H1 (cell line): Measurements from ENCODE around the gene UFSP2. TPM values are rescaled to one million over a fixed set of nuclear protein-coding genes. Genes with fewer than 3 reads are reported as not detected.

Source experiments
- CTCF ChIA-PET: fragments of 300-600 bp; sonication (Branson Sonifier 250); formaldehyde crosslinking; loops from one replicate; lab custom pipeline; 2021; ENCODE audit not compliant: partially characterized antibody; lab: Charles Lee
- POLR2A ChIA-PET: fragments of 300-600 bp; sonication (Branson Sonifier 250); formaldehyde crosslinking; loops from one replicate; lab custom pipeline; 2021; ENCODE audit warnings: inconsistent platforms; ENCODE audit not compliant: partially characterized antibody; lab: Charles Lee
- DNase-seq, 2 experiments: peaks; one replicate each; pipeline versions ENCODE4 v3.0.0 to v3.0.0-alpha.2; 2010 to 2022; ENCODE audit warnings: low spot score in 2 of 2, low read depth in 1 of 2, mixed read lengths in 1 of 2
- FAIRE-seq: peaks from 2 replicates; lab custom pipeline; 2011; peaks lifted over from hg19 to GRCh38; lab: Jason Lieb, UNC
- H2AFZ ChIP-seq: 2 replicates; pipeline ENCODE4 v1.8.1; 2012; ENCODE audit warnings: low read length, inconsistent platforms
- H2AK5ac ChIP-seq: 2 replicates; pipeline ENCODE4 v1.6.1; 2013; ENCODE audit warnings: low read depth, low read length
- H2BK120ac ChIP-seq: replicated peaks from 2 replicates; pipeline ENCODE3; 2013; ENCODE audit warnings: low read depth, low read length, inconsistent platforms
- H2BK12ac ChIP-seq: 2 replicates; pipeline ENCODE4 v1.6.1; 2013; ENCODE audit warnings: low read depth, low read length
- H2BK15ac ChIP-seq: 2 replicates; pipeline ENCODE4 v1.6.1; 2013; ENCODE audit warnings: low read length
- H2BK20ac ChIP-seq: 2 replicates; pipeline ENCODE4 v1.6.1; 2013; ENCODE audit warnings: low read length
- H2BK5ac ChIP-seq: 2 replicates; pipeline ENCODE4 v1.6.1; 2013; ENCODE audit warnings: low read depth, low read length
- H3K14ac ChIP-seq: 2 replicates; pipeline ENCODE4 v1.6.1; 2013; ENCODE audit warnings: inconsistent platforms; ENCODE audit not compliant: insufficient read length
- H3K18ac ChIP-seq: 2 replicates; pipeline ENCODE4 v1.6.1; 2013; ENCODE audit warnings: low read length; ENCODE audit errors: extremely low read depth
- H3K23ac ChIP-seq: 2 replicates; pipeline ENCODE4 v1.6.1; 2013; ENCODE audit warnings: inconsistent platforms; ENCODE audit not compliant: insufficient read length
- H3K23me2 ChIP-seq: 2 replicates; pipeline ENCODE4 v1.6.1; 2013; ENCODE audit warnings: low read depth, low read length
- H3K27ac ChIP-seq: 2 replicates; pipeline ENCODE4 v1.6.1; 2011; ENCODE audit warnings: low read depth, low read length, inconsistent platforms
- H3K27me3 ChIP-seq, 4 experiments: replicated peaks in 1 of 4; 1 replicate in 1 of 4; 2 replicates in 3 of 4; pipeline versions ENCODE4 v1.6.1 to v1.8.1; 2011 to 2013; ENCODE audit warnings: low read length in 3 of 4, mild to moderate bottlenecking in 3 of 4, inconsistent platforms in 2 of 4, mixed read lengths in 2 of 4, moderate library complexity in 1 of 4; ENCODE audit not compliant: control insufficient read depth in 3 of 4, insufficient read depth in 3 of 4; ENCODE audit errors: extremely low read depth in 1 of 4
- H3K36me3 ChIP-seq, 4 experiments: 2 replicates each; pipeline versions ENCODE4 v1.6.1 to v1.8.1; 2011 to 2013; ENCODE audit warnings: mild to moderate bottlenecking in 4 of 4, low read length in 3 of 4, moderate library complexity in 2 of 4, control low read depth in 1 of 4, inconsistent platforms in 1 of 4; ENCODE audit not compliant: insufficient read depth in 4 of 4, control insufficient read depth in 2 of 4
- H3K4ac ChIP-seq: replicated peaks from 2 replicates; pipeline ENCODE3; 2013; ENCODE audit warnings: low read length, low read depth, mixed read lengths, inconsistent platforms; ENCODE audit not compliant: insufficient read length
- H3K4me1 ChIP-seq, 4 experiments: replicated peaks in 1 of 4; 1 replicate in 1 of 4; 2 replicates in 3 of 4; pipeline versions ENCODE4 v1.6.1 to v1.8.1; 2011 to 2013; ENCODE audit warnings: low read length in 3 of 4, inconsistent platforms in 2 of 4, mixed read lengths in 1 of 4; ENCODE audit not compliant: insufficient read depth in 4 of 4, control insufficient read depth in 3 of 4
- H3K4me2 ChIP-seq, 2 experiments: 2 replicates each; pipeline versions ENCODE4 v1.6.1 to v1.8.1; 2011 to 2013; ENCODE audit warnings: low read depth in 2 of 2, low read length in 2 of 2, control low read depth in 1 of 2, inconsistent platforms in 1 of 2, mild to moderate bottlenecking in 1 of 2; ENCODE audit not compliant: insufficient read depth in 1 of 2
- H3K4me3 ChIP-seq, 4 experiments: fragments of 200-600, 300-600 bp in 1 of 4; sonication (generic), shearing (Covaris generic), sonication (Bioruptor Twin) in 1 of 4; 2 replicates each; pipeline versions ENCODE4 v1.5.1 to v1.8.1; 2011 to 2016; ENCODE audit warnings: low read length in 4 of 4, low read depth in 3 of 4, control low read depth in 2 of 4, inconsistent platforms in 2 of 4, mild to moderate bottlenecking in 2 of 4, mixed read lengths in 1 of 4, moderate library complexity in 1 of 4; ENCODE audit not compliant: insufficient read depth in 2 of 4; ENCODE audit errors: extremely low read depth in 1 of 4
- H3K56ac ChIP-seq: replicated peaks from 2 replicates; pipeline ENCODE3; 2013; ENCODE audit warnings: low read depth, mild to moderate bottlenecking, mixed read lengths, low read length, inconsistent platforms; ENCODE audit not compliant: insufficient read length
- H3K79me1 ChIP-seq: 2 replicates; pipeline ENCODE4 v1.6.1; 2013; ENCODE audit warnings: low read depth, low read length, control low read depth
- H3K79me2 ChIP-seq, 2 experiments: 2 replicates each; pipeline versions ENCODE4 v1.6.1 to v1.8.1; 2012 to 2013; ENCODE audit warnings: low read length in 2 of 2, mild to moderate bottlenecking in 2 of 2, inconsistent platforms in 1 of 2; ENCODE audit not compliant: insufficient read depth in 2 of 2, control insufficient read depth in 1 of 2
- H3K9ac ChIP-seq, 4 experiments: replicated peaks in 1 of 4; 1 replicate in 1 of 4; 2 replicates in 3 of 4; pipeline versions ENCODE4 v1.6.1 to v1.8.1; 2011 to 2013; ENCODE audit warnings: low read depth in 3 of 4, low read length in 3 of 4, control low read depth in 2 of 4, mild to moderate bottlenecking in 2 of 4, moderate library complexity in 2 of 4, inconsistent platforms in 1 of 4; ENCODE audit errors: extremely low read depth in 1 of 4
- H3K9me3 ChIP-seq, 2 experiments: 2 replicates each; pipeline versions ENCODE4 v1.6.1 to v1.8.1; 2012 to 2013; ENCODE audit warnings: mild to moderate bottlenecking in 2 of 2, moderate library complexity in 2 of 2, control low read depth in 1 of 2, inconsistent platforms in 1 of 2, low read depth in 1 of 2, low read length in 1 of 2, mixed read lengths in 1 of 2; ENCODE audit not compliant: insufficient read depth in 2 of 2
- H4K20me1 ChIP-seq, 2 experiments: replicated peaks in 1 of 2; 2 replicates each; pipeline versions ENCODE3 to v1.8.1; 2011 to 2013; ENCODE audit warnings: inconsistent platforms in 2 of 2, low read length in 2 of 2, mild to moderate bottlenecking in 1 of 2; ENCODE audit not compliant: insufficient read depth in 2 of 2, control insufficient read depth in 1 of 2
- H4K5ac ChIP-seq: 2 replicates; pipeline ENCODE4 v1.6.1; 2013; ENCODE audit warnings: low read length, low read depth, mixed read lengths, inconsistent platforms; ENCODE audit not compliant: insufficient read length
- H4K8ac ChIP-seq: 2 replicates; pipeline ENCODE4 v1.8.0; 2013; ENCODE audit warnings: mild to moderate bottlenecking, moderate library complexity, low read length, inconsistent platforms; ENCODE audit not compliant: insufficient read depth; ENCODE audit errors: extremely low read depth
- H4K91ac ChIP-seq: replicated peaks from 2 replicates; pipeline ENCODE3; 2013; ENCODE audit warnings: low read length, mixed read lengths, inconsistent platforms; ENCODE audit not compliant: insufficient read length
- CEBPB ChIP-seq: IDR thresholded peaks from 2 replicates; pipeline ENCODE4 v1.6.1; 2012; ENCODE audit warnings: low read depth, low read length
- CHD1 ChIP-seq: IDR thresholded peaks from 2 replicates; pipeline ENCODE4 v1.6.1; 2012; ENCODE audit warnings: low read depth, low read length, improper control_type of control experiment
- FOSL1 ChIP-seq: IDR thresholded peaks from 2 replicates; pipeline ENCODE4 v1.6.1; 2011; ENCODE audit warnings: mild to moderate bottlenecking, low read depth, low read length, moderate library complexity; ENCODE audit not compliant: insufficient read depth
- GTF2F1 ChIP-seq: IDR thresholded peaks from 2 replicates; pipeline ENCODE4 v1.6.1; 2012; ENCODE audit warnings: low read depth, low read length, improper control_type of control experiment, borderline replicate concordance
- HDAC6 ChIP-seq: IDR thresholded peaks from one replicate; pipeline ENCODE4 v1.7.1; 2012; ENCODE audit warnings: low read depth, mild to moderate bottlenecking, inconsistent platforms, low read length, moderate library complexity
- RNF2 ChIP-seq: fragments of 200-900, 300-1000 bp; sonication (generic); IDR thresholded peaks from 2 replicates; pipeline ENCODE4 v1.7.1; 2016; ENCODE audit warnings: borderline replicate concordance, low read depth, mild to moderate bottlenecking, antibody characterized with exemption, low read length; ENCODE audit not compliant: poor library complexity, severe bottlenecking; ENCODE audit errors: missing control alignments
- RXRA ChIP-seq: IDR thresholded peaks from 2 replicates; pipeline ENCODE4 v1.6.1; 2011; ENCODE audit warnings: low read depth, mild to moderate bottlenecking, low read length, moderate library complexity; ENCODE audit not compliant: insufficient read depth
- SRF ChIP-seq: IDR thresholded peaks from 2 replicates; pipeline ENCODE4 v1.6.1; 2011; ENCODE audit warnings: mild to moderate bottlenecking, low read depth, low read length, moderate library complexity
- ZNF274 ChIP-seq: IDR thresholded peaks from 2 replicates; pipeline ENCODE4 v1.7.0; 2012; ENCODE audit warnings: low read length, borderline replicate concordance; ENCODE audit errors: extremely low read depth
- WGBS, 2 experiments: shearing (Covaris generic) in 1 of 2; methylation state at CpG; one replicate each; pipeline versions ENCODE4 v1.1.6 to v1.1.7; 2013 to 2015; ENCODE audit warnings: low lambda C conversion rate in 2 of 2, mixed read lengths in 2 of 2, inconsistent platforms in 1 of 2, low coverage in 1 of 2, missing lambda C conversion rate in 1 of 2; ENCODE audit not compliant: insufficient replicate concordance in 2 of 2, insufficient coverage in 1 of 2, insufficient read length in 1 of 2; ENCODE audit errors: extremely low coverage in 1 of 2, missing lambda C conversion rate in 1 of 2; 5-methylcytosine and 5-hydroxymethylcytosine counted together
- polyA plus RNA-seq, 7 experiments: library from polyadenylated mRNA; depleted of rRNA in 3 of 7; stranded (reverse) in 5 of 7; unstranded in 2 of 7; fragments of >200 nt in 5 of 7; fragments of 200-250 nt in 2 of 7; gene quantifications; 1 replicate in 5 of 7; 2 replicates in 1 of 7; 4 replicates in 1 of 7; pipeline versions ENCODE4 v1.2.1 to v1.2.3, GENCODE V29; 2011 to 2013; ENCODE audit warnings: missing spikeins in 2 of 7, mixed read lengths in 2 of 7
- total RNA-seq: library from RNA; stranded (reverse); fragmentation: NEBNext Ultra II Directional; extraction: Animal tissue kit (Norgen Biotek cat#: 25700); gene quantifications from 2 replicates; pipeline ENCODE4 v1.2.1, GENCODE V29; 2021
- TF ChIP-seq, protein P1 (sequence below): IDR thresholded peaks from 2 replicates; pipeline ENCODE4 v1.6.1; 2011; ENCODE audit warnings: low read length, improper control_type of control experiment
- TF ChIP-seq, protein P2 (sequence below): IDR thresholded peaks from 2 replicates; pipeline ENCODE4 v1.6.1; 2012; ENCODE audit warnings: low read length, inconsistent platforms

The UFSP2 gene
- total and polyA plus RNA-seq, 2 of the 8 experiments (the other 6 are each of a cell fraction or from before 2014, with no cell fraction given) = 22.9 to 26.0 TPM

- Histone ChIP-seq H2BK12ac (no peak overlapping the region), H4K20me1 (peaks cover 0 to 4% of the 10 kb centered on the region in 2 experiments), H3K18ac (no peak overlapping the region), H3K36me3 (peaks cover 0 to 21% (median 5%) of the 10 kb centered on the region in 4 experiments; a peak in 4 of 8 replicates), H3K14ac (no peak overlapping the region), H2BK5ac (no peak overlapping the region), H4K5ac (no peak overlapping the region), H3K79me2 (no peaks in the 10 kb centered on the region), H3K9me3 (no peaks in the 10 kb centered on the region; a peak in 1 of 4 replicates), H3K4me2 (no peak overlapping the region), H3K27ac (no peak overlapping the region), H2BK15ac (no peak overlapping the region), H4K91ac (no peak overlapping the region), H3K27me3 (no peaks in the 10 kb centered on the region), H2BK120ac (no peak overlapping the region), H3K23ac (no peak overlapping the region), H3K4ac (no peak overlapping the region), H2AFZ (no peak overlapping the region), H3K4me3 (no peak overlapping the region), H3K79me1 (no peaks in the 10 kb centered on the region), H4K8ac (no peak overlapping the region), H2AK5ac (no peak overlapping the region), H3K4me1 (no peaks in the 10 kb centered on the region), H3K23me2 (no peaks in the 10 kb centered on the region), H3K56ac (no peak overlapping the region), H2BK20ac (no peak overlapping the region), H3K9ac (no peak overlapping the region)
- ChIA-PET CTCF (no interaction called here), POLR2A (no interaction called here)
- DNase-seq = no peak
- FAIRE-seq = no peak
- 96% methylated on average over 5 of the region's 5 CpGs; no CpG with 5 or more reads in 1 of the 2 experiments for WGBS, 2 experiments
- TF ChIP-seq, protein P1, sequence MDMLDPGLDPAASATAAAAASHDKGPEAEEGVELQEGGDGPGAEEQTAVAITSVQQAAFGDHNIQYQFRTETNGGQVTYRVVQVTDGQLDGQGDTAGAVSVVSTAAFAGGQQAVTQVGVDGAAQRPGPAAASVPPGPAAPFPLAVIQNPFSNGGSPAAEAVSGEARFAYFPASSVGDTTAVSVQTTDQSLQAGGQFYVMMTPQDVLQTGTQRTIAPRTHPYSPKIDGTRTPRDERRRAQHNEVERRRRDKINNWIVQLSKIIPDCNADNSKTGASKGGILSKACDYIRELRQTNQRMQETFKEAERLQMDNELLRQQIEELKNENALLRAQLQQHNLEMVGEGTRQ = no peak
- TF ChIP-seq HDAC6 (no peak), GTF2F1 (no peak), RXRA (no peak), SRF (no peak), ZNF274 (no peak), RNF2 (no peak), CHD1 (no peak), CEBPB (no peak), FOSL1 (no peak)
- TF ChIP-seq, protein P2, sequence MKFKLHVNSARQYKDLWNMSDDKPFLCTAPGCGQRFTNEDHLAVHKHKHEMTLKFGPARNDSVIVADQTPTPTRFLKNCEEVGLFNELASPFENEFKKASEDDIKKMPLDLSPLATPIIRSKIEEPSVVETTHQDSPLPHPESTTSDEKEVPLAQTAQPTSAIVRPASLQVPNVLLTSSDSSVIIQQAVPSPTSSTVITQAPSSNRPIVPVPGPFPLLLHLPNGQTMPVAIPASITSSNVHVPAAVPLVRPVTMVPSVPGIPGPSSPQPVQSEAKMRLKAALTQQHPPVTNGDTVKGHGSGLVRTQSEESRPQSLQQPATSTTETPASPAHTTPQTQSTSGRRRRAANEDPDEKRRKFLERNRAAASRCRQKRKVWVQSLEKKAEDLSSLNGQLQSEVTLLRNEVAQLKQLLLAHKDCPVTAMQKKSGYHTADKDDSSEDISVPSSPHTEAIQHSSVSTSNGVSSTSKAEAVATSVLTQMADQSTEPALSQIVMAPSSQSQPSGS = no peak
Measured at GRCh38 chr4:185411849-185412248, 13.9 kb downstream of the UFSP2 start.
